GM21825 (cell line): ENCODE results near the gene UNC13B.
"Not testable (repeated sequence)": the region's sequence is repeated elsewhere in the genome, so short reads cannot be mapped to it uniquely, and the experiment has no call there.

ENCODE experiments used
- ATAC-seq: cut with Tn5 transposase; IDR thresholded peaks from one replicate; pipeline ENCODE4 v1.9.1; 2021; ENCODE audit warnings: mild to moderate bottlenecking, moderate library complexity; ENCODE audit not compliant: unreplicated experiment

UNC13B gene

DNA sequence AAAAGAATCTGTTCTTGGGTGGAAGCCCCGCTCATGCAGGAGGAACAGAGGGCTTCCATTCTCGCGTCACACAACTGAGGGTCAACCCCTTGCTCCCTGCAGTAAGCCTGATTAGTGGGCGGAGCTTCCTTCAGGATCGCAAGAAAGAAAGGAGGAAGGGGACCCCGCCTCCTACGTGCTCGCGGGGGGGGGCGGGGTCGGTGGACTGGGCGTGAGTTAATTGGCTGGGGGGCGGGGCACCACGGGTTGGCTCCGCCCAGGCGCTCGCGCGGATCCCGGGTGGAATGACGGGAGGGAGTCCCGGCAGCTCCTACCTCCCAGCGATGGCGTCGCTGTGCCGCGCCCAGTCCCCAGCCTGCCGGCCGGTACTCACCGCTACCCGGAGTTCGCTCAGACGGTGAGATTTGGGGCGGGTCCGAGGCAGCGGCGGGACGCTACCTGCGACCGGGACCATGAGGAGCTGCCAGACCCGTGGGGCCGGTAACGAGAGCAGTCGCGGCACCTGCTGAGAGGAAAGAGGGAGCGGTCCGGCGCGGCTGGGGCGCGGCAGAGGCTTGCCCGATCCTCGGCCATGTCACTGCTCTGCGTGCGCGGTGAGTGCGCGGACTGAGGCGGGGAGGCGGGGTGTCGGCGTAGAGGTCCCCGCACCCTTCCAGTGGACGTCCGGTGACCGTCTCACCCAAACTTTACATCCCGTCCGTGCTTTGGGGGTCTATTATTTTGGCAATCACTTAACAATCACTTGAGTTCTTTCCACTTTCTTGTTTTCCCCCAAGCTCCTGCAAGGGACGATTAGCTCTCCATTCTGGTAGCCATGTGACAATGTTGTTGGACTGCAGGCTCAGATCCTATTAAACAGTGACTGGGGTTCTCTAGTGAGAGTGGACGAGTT, at the start of gene UNC13B:
TSS of gene UNC13B (plus strand) at position 297 of the 892 bp plus-strand sequence. CDS start at position 572, 275 bp downstream.
- ATAC-seq, result peak; percentile 80

GRCh38 chr9:35112257-35113020, 49.4 kb upstream of the UNC13B start:
- ATAC-seq, result no peak

- ATAC-seq, result no peak
These were observed 47.5 kb upstream of the UNC13B start for GRCh38 chr9:35114113-35114839.

DNA sequence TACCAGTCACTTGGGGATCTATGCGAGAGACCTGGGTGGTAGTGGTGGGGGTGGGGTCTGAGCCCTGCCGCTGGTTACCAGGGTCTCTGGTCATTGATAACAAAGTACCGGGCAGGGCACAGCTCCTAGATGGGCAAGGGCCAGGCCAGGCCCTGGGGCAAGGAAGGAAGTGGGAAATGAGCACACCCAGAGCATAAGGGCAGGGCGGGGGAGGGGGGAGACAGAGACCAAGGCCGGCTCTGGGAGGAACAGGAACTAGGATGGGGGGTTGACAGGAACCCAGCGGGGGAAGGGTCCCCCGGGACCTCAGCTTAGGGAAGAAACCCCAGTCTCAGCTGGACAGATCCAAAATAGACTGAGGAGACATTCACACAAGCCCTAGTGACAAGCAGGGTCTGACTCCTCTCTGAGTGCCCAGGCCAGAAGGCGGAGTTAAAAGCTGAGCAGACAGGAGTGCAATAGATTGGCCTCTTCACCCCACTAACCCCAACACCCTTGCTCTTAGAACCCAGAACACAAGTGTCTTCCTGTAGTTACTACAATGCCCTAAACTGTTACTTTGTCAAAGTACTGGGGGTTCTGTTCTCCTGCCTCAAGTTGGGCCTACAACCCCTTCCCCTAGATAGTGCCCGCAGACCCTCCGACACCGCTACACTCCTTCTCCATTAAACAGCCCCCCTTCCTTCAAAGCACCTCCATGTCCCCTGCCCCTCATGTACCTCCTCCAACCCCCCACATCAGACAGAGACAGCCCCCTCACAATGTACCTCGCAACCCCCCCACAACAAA, 46.8 kb upstream of the UNC13B start:
- ATAC-seq, result no peak

DNA sequence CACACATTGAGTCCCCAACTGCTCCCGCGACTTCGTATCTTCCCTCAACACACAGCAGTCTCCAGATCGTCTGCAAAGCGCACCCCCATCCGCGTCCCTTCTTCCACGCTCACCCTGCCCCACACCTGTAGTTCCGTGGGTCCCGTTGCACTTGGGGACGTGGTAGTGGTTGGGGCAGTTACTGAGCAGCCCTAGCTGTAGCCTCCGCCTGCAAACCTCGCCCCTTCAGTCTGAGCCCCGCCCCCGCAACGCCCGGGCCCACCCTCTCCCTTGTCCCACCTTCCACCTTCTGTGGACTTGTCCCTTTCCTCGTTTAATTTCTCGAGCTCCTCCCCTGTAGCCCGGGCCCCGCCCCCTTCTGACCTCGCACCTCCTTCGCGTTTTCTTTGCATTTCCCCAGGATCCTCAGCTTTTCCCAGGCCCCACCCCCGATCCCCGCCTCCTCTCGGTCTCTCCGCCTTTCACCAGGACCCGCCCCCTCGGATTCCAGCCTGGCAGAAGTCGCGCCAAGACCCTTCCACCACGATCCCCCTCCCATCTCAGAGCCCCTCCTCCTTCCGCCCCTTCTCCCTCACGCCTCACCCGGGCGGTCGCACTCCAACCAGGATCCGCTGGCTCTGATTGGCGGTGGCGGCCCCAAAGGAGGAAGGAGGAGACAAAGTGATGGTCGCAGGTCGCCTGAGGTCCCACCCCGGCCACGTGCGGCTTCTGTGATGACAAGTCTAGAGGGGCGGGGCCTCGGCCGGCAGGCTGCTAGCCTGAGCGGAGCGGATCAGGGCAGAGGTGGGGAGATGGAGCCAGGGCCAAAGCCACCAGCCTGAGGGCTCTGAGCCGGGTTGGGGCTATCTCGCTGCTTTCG, 45.9 kb upstream of the UNC13B start, which contains the start of gene ATOSB:
TSS of gene ATOSB (minus strand) at position 183 of the 859 bp plus-strand sequence. CDS start 7,588 bp downstream, outside the sequence.
- ATAC-seq, result peak; percentile 47

- no peak for ATAC-seq
These were observed 45.3 kb upstream of the UNC13B start for GRCh38 chr9:35116539-35116897.

DNA sequence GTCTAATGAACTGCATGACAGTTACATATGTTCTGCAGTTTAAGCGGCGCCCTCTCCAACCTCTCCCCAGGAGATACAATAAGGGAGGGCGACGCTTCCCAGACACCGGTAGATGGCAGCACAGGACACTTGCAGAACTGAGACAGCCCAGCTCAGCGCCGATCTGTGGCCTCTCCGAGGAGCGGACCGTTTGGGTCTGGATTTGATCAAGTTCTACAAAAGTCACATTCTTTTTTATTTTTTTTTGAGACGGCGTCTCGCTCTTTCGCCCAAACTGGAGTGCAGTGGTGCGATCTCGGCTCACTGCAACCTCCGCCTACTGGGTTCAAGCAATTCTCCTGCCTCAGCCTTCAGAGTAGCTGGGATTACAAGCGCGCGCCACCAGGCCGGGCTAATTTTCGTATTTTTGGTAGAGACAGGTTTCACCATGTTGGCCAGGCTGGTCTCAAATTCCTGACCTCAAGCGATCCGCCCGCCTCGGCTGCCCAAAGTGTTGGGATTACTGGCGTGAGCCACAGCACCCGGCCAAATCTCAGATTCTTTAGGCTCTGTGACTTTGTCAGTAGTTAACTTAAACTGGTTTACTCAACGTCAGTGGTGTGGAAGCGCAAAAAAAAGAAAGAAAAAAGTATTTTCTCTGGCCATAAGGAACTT, 44.8 kb upstream of the UNC13B start:
- peak; percentile 39 for ATAC-seq

GRCh38 chr9:35134920-35135319, 26.9 kb upstream of the UNC13B start:
- ATAC-seq, result no peak

GRCh38 chr9:35135988-35136387, 25.8 kb upstream of the UNC13B start:
- ATAC-seq, result no peak

GRCh38 chr9:35136866-35137265, 24.9 kb upstream of the UNC13B start:
- ATAC-seq, result no peak

- ATAC-seq, result no peak
These were observed 21.7 kb upstream of the UNC13B start for GRCh38 chr9:35140093-35140492.

GRCh38 chr9:35142037-35142436, 19.8 kb upstream of the UNC13B start:
- ATAC-seq, result no peak

DNA sequence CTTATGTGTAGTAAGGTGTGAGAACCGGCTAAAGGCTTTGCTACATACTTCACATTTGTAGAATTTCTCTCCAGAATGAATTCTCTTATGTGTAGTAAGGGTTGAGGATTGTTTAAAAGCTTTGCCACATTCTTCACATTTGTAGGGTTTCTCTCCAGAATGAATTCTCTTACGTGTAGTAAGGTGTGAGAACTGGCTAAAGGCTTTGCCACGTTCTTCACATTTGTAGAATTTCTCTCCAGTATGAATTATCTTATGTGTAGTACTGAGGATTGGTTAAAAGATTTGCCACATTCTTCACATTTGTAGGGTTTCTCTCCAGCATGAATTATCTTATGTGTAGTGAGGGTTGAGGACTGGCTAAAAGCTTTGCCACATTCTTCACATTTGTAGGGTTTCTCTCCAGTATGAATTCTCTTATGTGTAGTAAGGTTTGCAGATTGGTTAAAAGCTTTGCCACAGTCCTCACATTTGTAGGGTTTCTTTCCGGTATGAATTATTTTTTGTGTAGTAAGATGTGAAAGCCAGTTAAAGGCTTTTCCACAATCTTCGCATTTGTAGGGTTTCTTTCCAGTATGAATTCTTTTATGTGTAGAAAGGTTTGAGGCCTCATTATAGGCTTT, 13.8 kb upstream of the UNC13B start:
- not testable (repeated sequence) for ATAC-seq

GRCh38 chr9:35152926-35153325, 8.9 kb upstream of the UNC13B start:
- ATAC-seq, result no peak

DNA sequence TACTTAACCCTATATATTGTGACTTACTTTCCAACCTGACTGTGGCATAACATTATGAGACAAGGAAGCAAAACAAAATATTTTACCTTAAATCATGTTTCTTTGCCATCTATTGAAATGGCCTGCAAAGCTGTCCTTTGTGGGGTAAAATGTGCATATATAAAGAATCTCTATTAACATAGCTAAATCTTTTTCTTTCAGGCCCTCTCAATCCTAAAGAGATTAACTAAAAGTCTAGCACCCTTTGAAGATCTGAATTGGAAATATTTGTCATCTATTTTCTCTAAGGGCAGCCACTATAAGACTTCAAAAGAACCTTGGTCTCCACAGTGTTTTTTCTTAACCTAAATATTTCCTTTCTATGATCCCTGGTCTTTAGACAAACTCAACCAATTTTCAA, 5.0 kb upstream of the UNC13B start:
- ATAC-seq, result no peak

GRCh38 chr9:35157836-35158235, 4.0 kb upstream of the UNC13B start:
- not testable (repeated sequence) for ATAC-seq

- no peak for ATAC-seq
These were observed 3.1 kb upstream of the UNC13B start for GRCh38 chr9:35158501-35159280.
